Endothelial cell (in vitro differentiated cells): ENCODE results near the gene APEX1. TPM values are rescaled to one million over a fixed set of nuclear protein-coding genes. Genes with fewer than 3 reads are reported as not detected.

Experiments used
- DNase-seq: peaks from one replicate; pipeline ENCODE4 v3.0.0; 2021; ENCODE audit warnings: low spot score
- H3K27ac Mint-ChIP-seq: one replicate; pipeline ENCODE4 v1.8.0; 2021; ENCODE audit warnings: mixed read lengths, inconsistent platforms; ENCODE audit not compliant: unreplicated experiment
- H3K27me3 Mint-ChIP-seq: one replicate; pipeline ENCODE4 v1.8.0; 2021; ENCODE audit warnings: mild to moderate bottlenecking, moderate library complexity, mixed read lengths, inconsistent platforms; ENCODE audit not compliant: unreplicated experiment
- H3K36me3 Mint-ChIP-seq: one replicate; pipeline ENCODE4 v1.8.0; 2021; ENCODE audit warnings: mild to moderate bottlenecking, low read depth, mixed read lengths, inconsistent platforms; ENCODE audit not compliant: unreplicated experiment
- H3K4me1 Mint-ChIP-seq: one replicate; pipeline ENCODE4 v1.8.0; 2021; ENCODE audit warnings: mild to moderate bottlenecking, mixed read lengths, inconsistent platforms; ENCODE audit not compliant: unreplicated experiment
- H3K4me3 Mint-ChIP-seq: one replicate; pipeline ENCODE4 v1.8.0; 2021; ENCODE audit warnings: mild to moderate bottlenecking, mixed read lengths, inconsistent platforms; ENCODE audit not compliant: unreplicated experiment
- H3K9me3 Mint-ChIP-seq: one replicate; pipeline ENCODE4 v1.8.0; 2021; ENCODE audit warnings: mixed read lengths, inconsistent platforms; ENCODE audit not compliant: unreplicated experiment
- total RNA-seq: library from RNA; stranded (reverse); fragmentation: NEBNext Ultra II Directional; extraction: Animal tissue kit (Norgen Biotek cat#: 25700); gene quantifications from one replicate; pipeline ENCODE4 v1.2.1, GENCODE V29; 2021; ENCODE audit not compliant: unreplicated experiment
- TF ChIP-seq, protein P1 (sequence below): fragments of 200-600 bp; sonication (generic); IDR thresholded peaks from one replicate; pipeline ENCODE4 v1.5.0; 2021; ENCODE audit warnings: antibody characterized with exemption; ENCODE audit not compliant: unreplicated experiment

The APEX1 gene
- total RNA-seq, 1 donor from 2014 or later = 230 TPM

DNA sequence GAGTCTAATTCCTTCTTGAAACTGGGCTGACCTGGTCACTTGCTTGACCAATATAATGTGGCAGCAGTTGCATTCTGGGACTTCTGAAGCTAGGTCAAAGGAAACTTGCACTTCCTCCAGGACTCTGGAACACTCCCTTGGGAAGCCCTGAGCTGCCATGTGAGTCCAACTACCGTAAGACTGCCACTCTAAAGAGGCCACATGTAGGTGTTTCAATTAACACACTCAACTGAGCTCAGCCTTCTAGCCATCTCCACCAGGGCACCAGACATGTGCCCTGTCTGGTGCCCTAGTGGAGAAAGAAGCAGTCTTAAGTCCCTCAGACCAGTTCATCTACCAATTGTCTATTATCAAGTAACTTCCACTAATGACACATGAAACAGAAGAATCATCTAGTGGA lies 35.6 kb upstream of the APEX1 start:
- Mint-ChIP-seq H3K27me3 (peaks cover under 1% of the 10 kb centered on the region), H3K9me3 (no peaks in the 10 kb centered on the region), H3K4me1 (peaks cover 10% of the 10 kb centered on the region), H3K4me3 (no peak overlapping the region), H3K27ac (no peak overlapping the region), H3K36me3 (no peaks in the 10 kb centered on the region)
- DNase-seq = no peak
- TF ChIP-seq, protein P1, sequence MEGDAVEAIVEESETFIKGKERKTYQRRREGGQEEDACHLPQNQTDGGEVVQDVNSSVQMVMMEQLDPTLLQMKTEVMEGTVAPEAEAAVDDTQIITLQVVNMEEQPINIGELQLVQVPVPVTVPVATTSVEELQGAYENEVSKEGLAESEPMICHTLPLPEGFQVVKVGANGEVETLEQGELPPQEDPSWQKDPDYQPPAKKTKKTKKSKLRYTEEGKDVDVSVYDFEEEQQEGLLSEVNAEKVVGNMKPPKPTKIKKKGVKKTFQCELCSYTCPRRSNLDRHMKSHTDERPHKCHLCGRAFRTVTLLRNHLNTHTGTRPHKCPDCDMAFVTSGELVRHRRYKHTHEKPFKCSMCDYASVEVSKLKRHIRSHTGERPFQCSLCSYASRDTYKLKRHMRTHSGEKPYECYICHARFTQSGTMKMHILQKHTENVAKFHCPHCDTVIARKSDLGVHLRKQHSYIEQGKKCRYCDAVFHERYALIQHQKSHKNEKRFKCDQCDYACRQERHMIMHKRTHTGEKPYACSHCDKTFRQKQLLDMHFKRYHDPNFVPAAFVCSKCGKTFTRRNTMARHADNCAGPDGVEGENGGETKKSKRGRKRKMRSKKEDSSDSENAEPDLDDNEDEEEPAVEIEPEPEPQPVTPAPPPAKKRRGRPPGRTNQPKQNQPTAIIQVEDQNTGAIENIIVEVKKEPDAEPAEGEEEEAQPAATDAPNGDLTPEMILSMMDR = no peak

GRCh38 chr14:20421267-20421666 lies 33.8 kb upstream of the APEX1 start:
- Mint-ChIP-seq H3K9me3 (no peaks in the 10 kb centered on the region), H3K4me3 (no peak overlapping the region), H3K27me3 (peaks cover 1% of the 10 kb centered on the region), H3K36me3 (no peaks in the 10 kb centered on the region), H3K27ac (no peak overlapping the region), H3K4me1 (peaks cover 13% of the 10 kb centered on the region)
- TF ChIP-seq, protein P1 = no peak
- DNase-seq = no peak

DNA sequence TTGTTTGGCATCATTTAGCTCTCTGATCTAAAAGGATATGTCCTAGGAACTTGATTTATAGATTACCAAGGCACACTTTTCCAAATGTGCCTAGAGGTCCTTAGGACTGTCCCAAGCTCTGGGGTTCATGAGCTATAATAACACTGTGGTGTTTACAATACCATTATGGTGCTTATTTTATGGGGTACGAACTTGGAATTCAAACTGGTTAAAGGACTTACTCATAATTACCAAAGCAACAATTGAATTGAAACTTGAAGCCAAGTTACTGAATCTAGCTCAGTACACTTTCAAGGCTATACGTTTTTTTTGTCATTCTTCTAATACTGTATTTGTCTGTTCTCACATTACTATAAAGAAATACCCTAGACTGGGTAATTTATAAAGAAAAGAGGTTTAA lies 32.1 kb upstream of the APEX1 start:
- DNase-seq = no peak
- Mint-ChIP-seq H3K4me1 (peaks cover 22% of the 10 kb centered on the region), H3K27me3 (peaks cover 4% of the 10 kb centered on the region), H3K9me3 (no peaks in the 10 kb centered on the region), H3K27ac (no peak overlapping the region), H3K4me3 (no peak overlapping the region), H3K36me3 (no peaks in the 10 kb centered on the region)
- TF ChIP-seq, protein P1 = no peak

DNA sequence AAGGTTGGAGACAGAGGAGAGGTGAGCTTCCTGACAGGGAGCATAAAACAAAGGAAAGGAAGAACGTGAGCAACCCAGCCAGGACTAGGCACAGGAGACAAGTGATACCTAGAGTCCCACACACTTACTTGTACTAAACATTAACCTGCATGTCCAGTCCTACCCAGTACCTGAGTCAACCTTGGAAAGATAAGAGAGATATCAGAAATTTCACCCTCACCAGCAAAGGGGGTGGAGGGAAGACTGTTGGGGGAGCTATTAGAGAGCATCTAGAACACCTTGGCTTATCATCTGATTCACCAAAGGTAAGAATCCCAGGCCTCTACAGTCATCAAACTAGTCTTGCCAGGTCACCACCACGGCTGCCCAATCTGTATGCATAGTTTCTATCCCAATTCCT lies 30.2 kb upstream of the APEX1 start:
- Mint-ChIP-seq H3K27me3 (peaks cover 4% of the 10 kb centered on the region), H3K9me3 (no peaks in the 10 kb centered on the region), H3K27ac (no peak overlapping the region), H3K4me1 (peaks cover 33% of the 10 kb centered on the region), H3K36me3 (no peaks in the 10 kb centered on the region), H3K4me3 (no peak overlapping the region)
- no peak for DNase-seq
- TF ChIP-seq, protein P1 = no peak

DNA sequence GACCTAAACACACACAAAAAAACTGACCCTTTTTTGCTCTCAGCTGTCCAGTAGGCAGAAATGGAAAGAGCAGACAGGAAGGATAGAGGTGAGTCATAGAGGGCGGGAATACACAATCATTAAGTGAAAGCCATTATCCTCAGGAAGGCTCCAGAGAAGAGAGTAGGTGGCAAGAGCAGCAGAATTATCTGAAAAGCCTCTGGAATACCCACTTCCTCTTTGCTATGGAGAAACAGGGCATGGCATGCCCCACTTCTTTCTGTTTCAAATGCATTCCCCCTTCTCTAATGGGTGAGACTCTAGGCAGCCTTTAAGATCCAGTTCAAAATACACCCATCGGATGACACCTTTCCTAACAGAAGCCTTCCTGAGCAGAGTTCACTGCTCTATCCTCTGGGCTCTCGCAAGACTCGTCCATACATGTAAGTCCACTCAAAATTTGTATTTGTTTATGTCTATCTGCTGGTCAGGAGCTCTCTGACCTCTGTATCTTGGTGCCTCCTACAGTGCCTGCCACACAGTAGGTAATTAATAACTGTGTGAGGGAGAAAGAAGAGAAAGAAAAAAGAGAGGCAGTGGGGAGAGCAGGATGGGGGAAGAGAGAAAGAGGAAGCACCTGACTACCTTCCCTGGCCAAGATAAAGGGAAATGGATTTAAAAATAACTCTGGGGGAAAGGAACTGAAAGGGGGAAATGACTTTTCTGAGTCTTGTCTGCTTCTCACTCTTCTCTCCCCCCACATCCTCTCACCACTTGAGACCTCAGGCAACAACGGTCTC lies 27.6 kb upstream of the APEX1 start:
- no peak for DNase-seq
- Mint-ChIP-seq H3K4me3 (peak overlapping the region; percentile 35), H3K36me3 (no peaks in the 10 kb centered on the region), H3K9me3 (no peaks in the 10 kb centered on the region), H3K27me3 (peaks cover 4% of the 10 kb centered on the region), H3K27ac (peak overlapping the region; percentile 84), H3K4me1 (peaks cover 33% of the 10 kb centered on the region)
- TF ChIP-seq, protein P1 = no peak
